ENCODE results near the gene TMBIM6.

- TF ChIP-seq EZH2 (IDR thresholded peaks at IDR 0.05; ENCODE audit: insufficient read depth, low read length): no peak
- TF ChIP-seq CTCF (IDR thresholded peaks at IDR 0.05; ENCODE audit: insufficient read depth, low read depth, low read length): no peak
These were observed 9.0 kb downstream of the TMBIM6 start for GRCh38 chr12:49750027-49750995.
